Stomach (tissue), 4 donors: Measurements from ENCODE around the gene CECR2.

ENCODE experiments used
- CTCF ChIP-seq, 7 experiments: fragments of 450-650 bp in 4 of 7; fragments of 200-600 bp in 3 of 7; sonication (generic) in 3 of 7; IDR thresholded peaks; one replicate each; pipeline ENCODE4 v1.5.1; 2016 to 2019; ENCODE audit warnings: antibody characterized with exemption in 7 of 7, control low read depth in 2 of 7, mild to moderate bottlenecking in 1 of 7
- POLR2AphosphoS5 ChIP-seq, 3 donors: sonication (generic); formaldehyde crosslinking; IDR thresholded peaks; one replicate each; pipeline ENCODE4 v1.6.1; 2016; ENCODE audit warnings: antibody characterized with exemption in 3 of 3

- no peak for TF ChIP-seq POLR2AphosphoS5 (IDR thresholded peaks at IDR 0.05)
- TF ChIP-seq CTCF (IDR thresholded peaks at IDR 0.05): no peak
These were observed 173.2 kb downstream of the CECR2 start for GRCh38 chr22:17542452-17542851.
